Germinal center (tissue), 1 donor: ENCODE results near the gene WNT3.
"Not testable (repeated sequence)": the region's sequence is repeated elsewhere in the genome, so short reads cannot be mapped to it uniquely, and the experiment has no call there.

Experiments
- DNase-seq: peaks from one replicate; pipeline ENCODE4 v3.0.0; 2012; ENCODE audit warnings: mixed read lengths, low spot score

The WNT3 gene

GRCh38 chr17:46812624-46813318 is 5.7 kb downstream of the WNT3 start:
- no peak for DNase-seq

GRCh38 chr17:46811978-46812583 is 6.4 kb downstream of the WNT3 start:
- DNase-seq = no peak

GRCh38 chr17:46810837-46811236 is 7.7 kb downstream of the WNT3 start:
- no peak for DNase-seq

GRCh38 chr17:46809110-46809571 is 9.4 kb downstream of the WNT3 start:
- DNase-seq = no peak

GRCh38 chr17:46805771-46806170 is 12.7 kb downstream of the WNT3 start:
- DNase-seq = no peak

- no peak for DNase-seq
Observed at GRCh38 chr17:46803544-46803943, 14.9 kb downstream of the WNT3 start.

GRCh38 chr17:46802800-46803199 is 15.7 kb downstream of the WNT3 start:
- no peak for DNase-seq

- DNase-seq = no peak
Observed at GRCh38 chr17:46800573-46800972, 17.9 kb downstream of the WNT3 start.

- DNase-seq = no peak
Observed at GRCh38 chr17:46796956-46797530, 21.4 kb downstream of the WNT3 start.

- no peak for DNase-seq
Observed at GRCh38 chr17:46796524-46796923, 22.0 kb downstream of the WNT3 start.

- DNase-seq = no peak
Observed at GRCh38 chr17:46796084-46796483, 22.4 kb downstream of the WNT3 start.

GRCh38 chr17:46795379-46795952 is 23.0 kb downstream of the WNT3 start:
- DNase-seq = no peak

GRCh38 chr17:46794318-46794717 is 24.2 kb downstream of the WNT3 start:
- no peak for DNase-seq

GRCh38 chr17:46793541-46793940 is 25.0 kb downstream of the WNT3 start:
- no peak for DNase-seq

- not testable (repeated sequence) for DNase-seq
Observed at GRCh38 chr17:46793023-46793422, 25.5 kb downstream of the WNT3 start.

GRCh38 chr17:46792071-46792470 is 26.4 kb downstream of the WNT3 start:
- no peak for DNase-seq

GRCh38 chr17:46791531-46791930 is 27.0 kb downstream of the WNT3 start:
- no peak for DNase-seq

- DNase-seq = no peak
Observed at GRCh38 chr17:46790216-46790615, 28.3 kb downstream of the WNT3 start.

- DNase-seq = no peak
Observed at GRCh38 chr17:46789610-46790009, 28.9 kb downstream of the WNT3 start.

GRCh38 chr17:46788796-46789195 is 29.7 kb downstream of the WNT3 start:
- no peak for DNase-seq

GRCh38 chr17:46788300-46788699 is 30.2 kb downstream of the WNT3 start:
- DNase-seq = no peak

GRCh38 chr17:46787478-46787877 is 31.0 kb downstream of the WNT3 start:
- DNase-seq = no peak

- no peak for DNase-seq
Observed at GRCh38 chr17:46785696-46786095, 32.8 kb downstream of the WNT3 start.
